NCI-H2196 (cell line): ENCODE measurements around the gene PTRHD1.
"Not testable (repeated sequence)": the region's sequence is repeated elsewhere in the genome, so short reads cannot be mapped to it uniquely, and the experiment has no call there.

Experiments
- DNase-seq: peaks from one replicate; lab custom pipeline; 2025; ENCODE audit not compliant: unreplicated experiment; lab: John Stamatoyannopoulos, UW

Gene PTRHD1

GRCh38 chr2:24813691-24814137 lies 20.5 kb upstream of the PTRHD1 start:
- no peak for DNase-seq

GRCh38 chr2:24809316-24810007 lies 16.3 kb upstream of the PTRHD1 start:
- no peak for DNase-seq

- no peak for DNase-seq
These were observed 13.5 kb upstream of the PTRHD1 start for GRCh38 chr2:24806661-24807036.

DNA sequence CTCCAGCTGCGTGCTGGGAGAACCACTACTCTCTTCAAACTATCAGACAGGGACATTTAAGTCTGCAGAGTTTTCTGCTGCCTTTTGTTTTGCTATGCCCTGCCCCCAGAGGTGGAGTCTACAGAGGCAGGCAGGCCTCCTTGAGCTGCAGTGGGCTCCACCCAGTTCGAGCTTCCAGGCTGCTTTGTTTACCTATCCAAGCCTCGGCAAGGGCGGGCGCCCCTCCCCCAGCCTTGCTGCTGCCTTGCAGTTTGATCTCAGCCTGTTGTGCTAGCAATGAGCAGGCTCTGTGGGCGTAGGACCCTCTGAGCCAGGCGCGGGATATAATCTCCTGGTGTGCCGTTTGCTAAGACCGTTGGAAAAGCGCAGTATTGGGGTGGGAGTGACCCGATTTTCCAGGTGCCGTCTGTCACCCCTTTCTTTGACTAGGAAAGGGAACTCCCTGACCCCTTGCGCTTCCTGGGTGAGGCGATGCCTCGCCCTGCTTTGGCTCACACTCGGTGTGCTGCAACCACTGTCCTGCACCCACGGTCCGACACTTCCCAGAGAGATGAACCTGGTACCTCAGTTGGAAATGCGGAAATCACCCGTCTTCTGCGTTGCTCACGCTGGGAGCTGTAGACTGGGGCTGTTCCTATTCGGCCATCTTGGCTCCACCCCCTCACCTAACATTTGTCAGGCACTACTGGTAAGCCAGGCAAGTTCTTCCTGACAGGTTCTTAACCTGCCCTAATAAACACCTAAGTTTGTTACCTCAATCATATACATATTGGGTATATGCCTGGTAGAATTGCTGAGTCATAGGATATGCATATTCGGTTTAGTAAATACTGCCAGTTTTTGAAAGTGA lies 12.8 kb upstream of the PTRHD1 start:
- DNase-seq: not testable (repeated sequence)

DNA sequence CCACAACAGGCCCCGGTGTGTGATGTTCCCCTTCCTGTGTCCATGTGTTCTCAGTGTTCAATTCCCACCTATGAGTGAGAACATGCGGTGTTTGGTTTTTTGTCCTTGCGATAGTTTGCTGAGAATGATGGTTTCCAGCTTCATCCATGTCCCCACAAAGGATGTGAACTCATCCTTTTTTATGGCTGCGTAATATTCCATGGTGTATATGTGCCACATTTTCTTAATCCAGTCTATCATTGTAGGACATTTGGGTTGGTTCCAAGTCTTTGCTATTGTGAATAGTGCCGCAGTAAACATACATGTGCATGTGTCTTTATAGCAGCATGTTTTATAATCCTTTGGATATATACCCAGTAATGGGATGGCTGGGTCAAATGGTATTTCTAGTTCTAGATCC lies 7.3 kb upstream of the PTRHD1 start:
- not testable (repeated sequence) for DNase-seq

- DNase-seq: no peak
These were observed 4.5 kb upstream of the PTRHD1 start for GRCh38 chr2:24797644-24798043.

GRCh38 chr2:24793761-24794435 lies 707 bp upstream of the PTRHD1 start:
- peak; percentile 15 for DNase-seq

DNA sequence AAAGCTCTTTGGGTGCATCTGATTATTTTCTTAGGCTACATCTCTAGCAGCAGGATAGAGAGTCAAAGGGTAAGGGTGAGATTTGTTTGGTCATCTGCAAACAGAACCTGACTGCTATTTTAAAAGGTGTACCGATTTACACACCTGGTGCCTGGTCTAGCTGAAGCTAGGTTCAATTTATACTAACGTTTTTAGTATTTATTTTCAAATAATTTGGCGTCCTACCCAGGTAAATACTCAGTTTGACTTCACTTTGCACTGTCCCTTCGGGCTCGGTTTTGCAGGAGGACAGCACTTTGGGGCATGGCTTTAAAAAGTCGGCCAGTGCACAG lies 683 bp downstream of the PTRHD1 start:
- DNase-seq: no peak

GRCh38 chr2:24791452-24791851 lies 1.7 kb downstream of the PTRHD1 start:
- no peak for DNase-seq

DNA sequence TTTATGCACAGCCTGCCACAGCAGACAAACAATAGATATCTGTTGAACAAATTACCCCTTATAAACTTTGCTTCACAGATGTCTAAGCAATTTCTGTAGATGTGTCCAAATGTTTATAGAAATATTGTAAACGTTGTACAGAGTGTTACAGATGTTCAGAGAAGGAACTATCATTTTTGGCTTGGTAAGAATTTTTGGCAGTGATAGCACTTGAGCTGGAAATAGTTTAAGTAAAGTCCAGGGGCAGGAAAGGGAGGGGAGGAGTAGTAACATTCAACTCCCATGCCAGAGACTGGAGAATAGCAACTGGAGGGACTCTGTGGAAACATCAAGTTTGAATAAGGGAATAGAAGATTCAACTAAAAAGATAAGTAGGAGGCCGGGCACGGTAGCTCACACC lies 4.4 kb downstream of the PTRHD1 start:
- no peak for DNase-seq

GRCh38 chr2:24787532-24787931 lies 5.7 kb downstream of the PTRHD1 start:
- no peak for DNase-seq

DNA sequence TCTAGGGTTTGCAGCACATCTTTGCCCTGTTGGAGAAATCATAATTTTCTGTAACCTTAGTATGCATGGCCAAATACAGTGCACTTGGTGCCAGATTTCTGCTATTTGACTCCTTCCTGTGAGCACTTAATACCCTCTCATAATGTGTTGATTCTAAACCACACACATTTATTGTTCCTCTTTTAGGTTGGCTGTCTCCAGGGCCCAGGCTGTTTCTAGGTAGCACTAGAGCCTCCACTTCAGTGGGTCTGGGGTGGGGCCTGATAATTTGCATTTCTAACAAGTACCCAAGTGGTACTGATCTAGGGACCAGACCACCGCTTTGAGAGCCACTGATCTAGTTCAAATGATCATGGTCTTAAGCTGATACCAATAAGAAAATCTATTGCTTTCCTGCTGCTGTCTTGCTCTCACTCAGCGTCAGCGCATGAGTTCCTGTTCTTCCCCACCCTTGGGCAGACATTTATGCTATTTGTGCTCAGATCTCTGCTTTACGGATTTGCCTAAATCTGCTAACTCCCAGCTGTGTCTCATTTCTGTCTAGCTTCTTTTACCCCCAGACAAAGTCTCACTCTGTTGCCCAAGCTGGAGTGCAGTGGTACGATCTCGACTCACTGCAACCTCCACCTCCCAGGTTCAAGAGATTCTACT lies 7.4 kb downstream of the PTRHD1 start:
- DNase-seq: peak; percentile 36

GRCh38 chr2:24783641-24784040 lies 9.6 kb downstream of the PTRHD1 start:
- DNase-seq: no peak

DNA sequence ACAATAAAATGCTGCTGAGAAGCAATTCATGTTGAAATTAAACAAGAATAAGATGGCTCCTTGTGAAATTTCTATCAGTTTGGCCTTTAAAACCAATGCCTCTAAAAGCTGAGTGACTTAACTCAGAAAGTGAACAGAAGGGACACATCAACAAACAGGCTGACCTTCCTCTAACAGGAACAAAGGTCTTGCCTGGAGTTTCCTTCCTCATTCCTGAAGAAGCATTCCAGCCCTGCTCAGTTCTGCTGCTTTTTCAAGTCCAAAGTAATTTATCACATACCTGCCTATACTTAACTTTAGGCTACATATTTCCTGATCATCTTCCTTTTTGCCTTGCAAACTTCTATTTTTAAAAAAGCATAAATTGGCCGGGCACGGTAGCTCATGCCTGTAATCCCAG lies 14.1 kb downstream of the PTRHD1 start:
- DNase-seq: no peak

- no peak for DNase-seq
These were observed 18.8 kb downstream of the PTRHD1 start for GRCh38 chr2:24774373-24774772.

- no peak for DNase-seq
These were observed 21.2 kb downstream of the PTRHD1 start for GRCh38 chr2:24771764-24772586.

- no peak for DNase-seq
These were observed 22.1 kb downstream of the PTRHD1 start for GRCh38 chr2:24771061-24771460.

GRCh38 chr2:24768601-24769000 lies 24.6 kb downstream of the PTRHD1 start:
- no peak for DNase-seq

DNA sequence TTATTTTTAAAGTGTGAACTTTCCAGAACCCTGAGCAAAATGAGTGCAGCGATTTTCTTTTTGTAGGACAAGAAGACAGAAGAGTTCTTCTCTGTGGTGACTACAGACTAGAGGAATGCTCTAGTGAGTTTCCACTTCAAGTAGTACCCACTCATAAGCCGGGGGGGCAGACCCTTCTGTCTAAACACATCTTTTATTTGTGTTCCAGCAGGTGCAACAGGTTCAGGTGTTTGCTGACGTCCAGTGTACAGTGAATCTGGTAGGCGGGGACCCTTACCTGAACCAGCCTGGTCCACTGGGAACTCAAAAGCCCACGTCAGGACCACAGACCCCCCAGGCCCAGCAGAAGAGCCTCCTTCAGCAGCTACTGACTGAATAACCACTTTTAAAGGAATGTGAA lies 25.2 kb downstream of the PTRHD1 start:
- DNase-seq: no peak

GRCh38 chr2:24766609-24767008 lies 26.6 kb downstream of the PTRHD1 start:
- no peak for DNase-seq

- no peak for DNase-seq
These were observed 29.3 kb downstream of the PTRHD1 start for GRCh38 chr2:24763843-24764242.
